PC-9 (cell line): ENCODE results near the gene DHRSX.

Experiments used
- EZH2 ChIP-seq: fragments of 200-600 bp; sonication (generic); IDR thresholded peaks from 2 replicates; pipeline ENCODE4 v1.8.0; 2017; ENCODE audit warnings: antibody characterized with exemption, low read depth
- TF ChIP-seq, protein P1 (sequence below): fragments of 200-600 bp; sonication (generic); conservative IDR thresholded peaks from 2 replicates; pipeline ENCODE4 v1.6.1; 2017; ENCODE audit warnings: mixed run types, antibody characterized with exemption, mild to moderate bottlenecking, moderate library complexity

GRCh38 chrX:2427147-2427546 lies 73.6 kb downstream of the DHRSX start:
- TF ChIP-seq, protein P1, sequence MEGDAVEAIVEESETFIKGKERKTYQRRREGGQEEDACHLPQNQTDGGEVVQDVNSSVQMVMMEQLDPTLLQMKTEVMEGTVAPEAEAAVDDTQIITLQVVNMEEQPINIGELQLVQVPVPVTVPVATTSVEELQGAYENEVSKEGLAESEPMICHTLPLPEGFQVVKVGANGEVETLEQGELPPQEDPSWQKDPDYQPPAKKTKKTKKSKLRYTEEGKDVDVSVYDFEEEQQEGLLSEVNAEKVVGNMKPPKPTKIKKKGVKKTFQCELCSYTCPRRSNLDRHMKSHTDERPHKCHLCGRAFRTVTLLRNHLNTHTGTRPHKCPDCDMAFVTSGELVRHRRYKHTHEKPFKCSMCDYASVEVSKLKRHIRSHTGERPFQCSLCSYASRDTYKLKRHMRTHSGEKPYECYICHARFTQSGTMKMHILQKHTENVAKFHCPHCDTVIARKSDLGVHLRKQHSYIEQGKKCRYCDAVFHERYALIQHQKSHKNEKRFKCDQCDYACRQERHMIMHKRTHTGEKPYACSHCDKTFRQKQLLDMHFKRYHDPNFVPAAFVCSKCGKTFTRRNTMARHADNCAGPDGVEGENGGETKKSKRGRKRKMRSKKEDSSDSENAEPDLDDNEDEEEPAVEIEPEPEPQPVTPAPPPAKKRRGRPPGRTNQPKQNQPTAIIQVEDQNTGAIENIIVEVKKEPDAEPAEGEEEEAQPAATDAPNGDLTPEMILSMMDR = no peak
- TF ChIP-seq EZH2 = no peak
